GM12872 (cell line): ENCODE results near the gene TMEM176B.

Experiments used
- TF ChIP-seq, protein P1 (sequence below): IDR thresholded peaks from 3 replicates; pipeline ENCODE4 v1.5.1; 2011; ENCODE audit warnings: low read depth, mild to moderate bottlenecking, low read length, moderate library complexity; ENCODE audit not compliant: insufficient read depth

TMEM176B gene

DNA sequence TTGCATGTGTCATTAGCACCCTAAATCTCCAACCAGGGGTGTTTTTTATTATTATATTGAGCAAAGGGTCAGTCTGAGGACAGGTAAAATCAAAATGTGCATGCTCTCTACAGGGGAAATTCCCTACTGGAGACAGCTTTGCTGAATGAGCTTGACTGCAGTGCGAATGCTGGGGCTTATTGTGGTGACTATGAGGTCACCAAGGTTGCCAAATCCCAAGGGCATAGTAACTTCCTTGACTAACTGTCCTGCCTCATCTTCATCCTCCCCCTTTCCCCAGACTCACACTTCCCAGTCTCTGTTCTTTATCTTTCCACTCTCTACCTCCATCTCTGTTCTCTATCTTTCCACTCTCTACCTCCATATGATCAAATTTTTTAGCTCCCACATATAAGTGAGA lies 29.3 kb upstream of the TMEM176B start:
- TF ChIP-seq, protein P1, sequence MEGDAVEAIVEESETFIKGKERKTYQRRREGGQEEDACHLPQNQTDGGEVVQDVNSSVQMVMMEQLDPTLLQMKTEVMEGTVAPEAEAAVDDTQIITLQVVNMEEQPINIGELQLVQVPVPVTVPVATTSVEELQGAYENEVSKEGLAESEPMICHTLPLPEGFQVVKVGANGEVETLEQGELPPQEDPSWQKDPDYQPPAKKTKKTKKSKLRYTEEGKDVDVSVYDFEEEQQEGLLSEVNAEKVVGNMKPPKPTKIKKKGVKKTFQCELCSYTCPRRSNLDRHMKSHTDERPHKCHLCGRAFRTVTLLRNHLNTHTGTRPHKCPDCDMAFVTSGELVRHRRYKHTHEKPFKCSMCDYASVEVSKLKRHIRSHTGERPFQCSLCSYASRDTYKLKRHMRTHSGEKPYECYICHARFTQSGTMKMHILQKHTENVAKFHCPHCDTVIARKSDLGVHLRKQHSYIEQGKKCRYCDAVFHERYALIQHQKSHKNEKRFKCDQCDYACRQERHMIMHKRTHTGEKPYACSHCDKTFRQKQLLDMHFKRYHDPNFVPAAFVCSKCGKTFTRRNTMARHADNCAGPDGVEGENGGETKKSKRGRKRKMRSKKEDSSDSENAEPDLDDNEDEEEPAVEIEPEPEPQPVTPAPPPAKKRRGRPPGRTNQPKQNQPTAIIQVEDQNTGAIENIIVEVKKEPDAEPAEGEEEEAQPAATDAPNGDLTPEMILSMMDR: no peak

- TF ChIP-seq, protein P1: no peak
These were observed 28.2 kb upstream of the TMEM176B start for GRCh38 chr7:150828384-150828783.

DNA sequence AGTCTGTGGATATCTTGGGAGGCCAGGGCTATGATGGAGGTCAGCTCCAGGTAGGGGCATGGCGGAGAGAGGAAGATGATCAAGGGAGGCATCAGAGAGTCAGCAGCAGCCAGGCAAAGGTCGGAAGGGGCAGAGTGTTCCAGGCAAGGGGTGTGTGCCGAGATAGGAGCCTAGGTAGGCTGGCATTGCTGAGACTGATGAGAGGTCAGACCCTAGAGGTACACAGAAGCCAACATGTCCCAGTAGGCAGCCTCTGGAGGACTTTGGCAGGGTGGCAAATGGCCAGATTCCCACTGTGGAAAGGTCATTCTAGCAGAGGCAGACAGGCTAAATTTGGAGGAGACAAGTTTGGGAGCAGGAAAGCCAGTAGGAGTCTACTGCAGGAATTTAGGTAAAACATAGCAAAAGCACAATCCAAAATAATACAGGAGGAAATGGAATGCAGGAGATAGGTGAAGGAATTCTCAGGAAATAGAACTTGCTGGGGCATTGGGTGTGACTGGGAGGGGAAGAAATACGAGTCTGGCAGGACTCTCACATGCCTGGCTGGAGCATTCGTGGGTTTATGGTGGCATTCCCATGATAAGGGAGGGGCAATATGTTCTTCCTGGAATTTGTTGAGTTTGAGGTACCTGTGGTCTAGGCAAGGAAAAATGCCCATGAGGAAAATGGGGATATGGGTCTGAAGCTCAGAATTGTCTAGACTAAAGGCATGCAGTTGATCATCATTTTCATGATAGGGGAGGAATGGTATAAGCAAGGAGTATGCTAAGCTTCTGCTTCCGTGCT lies 26.1 kb upstream of the TMEM176B start:
- TF ChIP-seq, protein P1: no peak

DNA sequence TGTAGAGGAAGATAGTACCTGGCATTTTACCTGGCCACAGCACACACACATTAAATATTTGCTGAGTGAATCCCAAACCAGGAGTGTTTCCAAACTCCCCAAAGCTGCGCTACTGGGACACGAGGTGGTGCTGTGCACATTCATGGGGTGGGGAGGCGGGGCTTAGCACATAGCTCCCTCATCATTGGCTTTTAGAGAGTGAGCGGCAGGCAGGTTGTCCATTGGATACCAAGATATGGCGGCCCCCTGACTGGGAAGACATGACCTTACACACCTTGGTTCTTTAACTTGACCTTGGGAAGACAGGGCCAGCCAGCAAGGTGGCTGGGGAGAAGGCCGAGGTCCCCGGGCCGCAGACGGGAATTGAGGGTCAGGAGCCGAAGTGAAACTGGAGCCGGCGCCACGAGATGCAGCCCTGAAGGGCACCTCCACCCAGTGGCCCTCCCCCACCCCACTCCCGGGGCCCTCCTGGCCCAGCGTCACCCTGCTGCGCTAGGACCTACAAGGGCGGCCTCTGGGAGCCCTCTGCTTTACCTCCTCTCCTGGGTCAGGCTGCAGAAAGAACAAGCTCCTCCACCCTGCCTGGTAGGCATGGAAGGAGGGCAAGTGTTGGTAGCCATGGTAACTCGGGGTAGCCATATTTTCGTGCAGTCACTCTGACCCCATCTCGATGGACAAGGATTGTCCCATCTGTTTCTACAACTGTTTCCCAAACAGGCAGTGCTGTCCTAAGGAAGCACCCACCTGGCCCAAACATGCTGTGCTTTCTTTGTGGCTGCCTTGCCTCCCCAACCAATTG lies 24.4 kb upstream of the TMEM176B start:
- TF ChIP-seq, protein P1: no peak

GRCh38 chr7:150823484-150824126 lies 23.4 kb upstream of the TMEM176B start:
- TF ChIP-seq, protein P1: no peak

DNA sequence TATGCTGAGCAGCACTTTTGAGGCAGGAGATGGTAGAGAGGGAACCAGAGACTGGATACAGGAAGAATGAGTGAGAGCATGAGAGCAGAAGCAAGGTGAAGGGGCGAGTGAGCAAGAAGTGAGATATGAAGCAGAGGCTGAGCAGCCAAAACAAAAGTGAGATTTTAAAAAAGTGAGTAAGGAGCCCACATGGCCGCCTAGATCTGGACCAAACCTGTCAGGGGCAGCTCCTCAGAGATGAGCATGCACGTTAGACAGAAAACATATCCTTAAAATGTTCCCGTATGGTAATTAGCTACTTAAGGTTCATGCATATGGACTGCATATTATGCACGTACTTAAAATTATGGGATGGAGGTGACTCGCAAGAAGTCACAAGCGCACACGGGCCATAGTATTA lies 22.9 kb upstream of the TMEM176B start:
- TF ChIP-seq, protein P1: no peak

- TF ChIP-seq, protein P1: no peak
These were observed 20.5 kb upstream of the TMEM176B start for GRCh38 chr7:150820578-150821198.
